LNCaP clone FGC (cell line): ENCODE measurements around the gene CTCF.

ENCODE experiments used
- DNase-seq: peaks from one replicate; pipeline ENCODE4 v3.0.0-alpha.2; 2011; ENCODE audit warnings: low read depth
- H3K4me3 ChIP-seq: 2 replicates; pipeline ENCODE4 v1.5.1; 2011; ENCODE audit warnings: mild to moderate bottlenecking, low read depth, low read length, control low read depth
- TF ChIP-seq, protein P1 (sequence below): IDR thresholded peaks from 2 replicates; pipeline ENCODE4 v1.5.1; 2012; ENCODE audit warnings: mild to moderate bottlenecking; ENCODE audit not compliant: control insufficient read depth, insufficient read depth; ENCODE audit errors: extremely low read depth

Gene CTCF

DNA sequence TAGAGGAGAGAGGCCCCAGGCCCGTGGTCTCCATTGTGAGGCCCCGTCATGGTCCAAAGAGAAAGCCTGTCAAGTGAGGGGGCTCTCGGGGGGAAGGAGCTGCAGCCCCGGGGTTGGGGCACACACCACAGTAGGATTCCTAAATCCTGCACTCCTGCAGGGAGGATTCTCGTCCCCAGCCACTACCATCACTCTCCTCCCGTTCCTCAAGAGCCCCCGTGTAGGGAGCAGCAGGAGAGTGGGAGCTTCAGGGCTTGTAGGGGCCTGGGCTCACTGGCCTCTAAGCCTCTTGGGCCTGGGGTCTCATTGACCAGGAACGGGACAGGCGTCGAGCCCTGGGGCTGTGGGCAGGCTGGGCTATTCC is 105.1 kb downstream of the CTCF start:
- TF ChIP-seq, protein P1, sequence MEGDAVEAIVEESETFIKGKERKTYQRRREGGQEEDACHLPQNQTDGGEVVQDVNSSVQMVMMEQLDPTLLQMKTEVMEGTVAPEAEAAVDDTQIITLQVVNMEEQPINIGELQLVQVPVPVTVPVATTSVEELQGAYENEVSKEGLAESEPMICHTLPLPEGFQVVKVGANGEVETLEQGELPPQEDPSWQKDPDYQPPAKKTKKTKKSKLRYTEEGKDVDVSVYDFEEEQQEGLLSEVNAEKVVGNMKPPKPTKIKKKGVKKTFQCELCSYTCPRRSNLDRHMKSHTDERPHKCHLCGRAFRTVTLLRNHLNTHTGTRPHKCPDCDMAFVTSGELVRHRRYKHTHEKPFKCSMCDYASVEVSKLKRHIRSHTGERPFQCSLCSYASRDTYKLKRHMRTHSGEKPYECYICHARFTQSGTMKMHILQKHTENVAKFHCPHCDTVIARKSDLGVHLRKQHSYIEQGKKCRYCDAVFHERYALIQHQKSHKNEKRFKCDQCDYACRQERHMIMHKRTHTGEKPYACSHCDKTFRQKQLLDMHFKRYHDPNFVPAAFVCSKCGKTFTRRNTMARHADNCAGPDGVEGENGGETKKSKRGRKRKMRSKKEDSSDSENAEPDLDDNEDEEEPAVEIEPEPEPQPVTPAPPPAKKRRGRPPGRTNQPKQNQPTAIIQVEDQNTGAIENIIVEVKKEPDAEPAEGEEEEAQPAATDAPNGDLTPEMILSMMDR = no peak
- DNase-seq = no peak
- H3K4me3 ChIP-seq = peak overlapping the region; percentile 67

DNA sequence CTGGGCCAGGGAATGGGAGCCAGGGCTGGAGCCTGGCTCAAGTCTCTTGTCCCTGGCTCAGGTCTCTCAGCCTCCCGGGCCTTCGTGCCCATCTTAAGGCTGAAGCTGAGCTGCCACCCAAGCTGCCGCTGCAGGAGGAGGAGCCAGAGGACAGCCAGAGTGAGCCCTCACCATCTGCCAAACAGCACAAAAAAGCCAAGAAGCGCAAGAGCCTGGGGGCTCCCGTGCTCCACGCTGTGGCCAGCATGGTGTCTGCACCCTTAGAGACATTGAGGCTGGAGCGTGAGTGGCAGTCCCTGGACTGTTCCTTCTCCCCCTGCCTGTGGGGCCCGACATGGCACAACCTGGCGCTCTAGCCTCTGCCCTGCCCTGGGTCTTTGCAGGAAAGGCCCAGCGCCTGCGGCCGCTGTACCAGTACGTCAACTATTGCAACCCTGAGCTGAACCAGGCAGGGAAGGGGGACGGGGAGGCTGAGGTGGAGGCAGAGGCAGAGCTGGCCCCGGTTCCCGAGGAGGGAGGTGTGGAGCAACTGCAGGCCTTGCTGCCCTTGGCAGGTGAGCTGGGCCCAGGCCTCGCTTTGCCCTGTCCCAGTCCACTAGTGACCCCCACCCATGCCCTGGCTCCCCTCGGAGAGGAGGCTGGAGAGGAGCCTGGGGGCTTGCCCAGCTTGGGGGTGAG is 105.6 kb downstream of the CTCF start:
- TF ChIP-seq, protein P1 = peak; percentile 94
- DNase-seq = peak; percentile 92
- peak overlapping the region; percentile 67 for H3K4me3 ChIP-seq

DNA sequence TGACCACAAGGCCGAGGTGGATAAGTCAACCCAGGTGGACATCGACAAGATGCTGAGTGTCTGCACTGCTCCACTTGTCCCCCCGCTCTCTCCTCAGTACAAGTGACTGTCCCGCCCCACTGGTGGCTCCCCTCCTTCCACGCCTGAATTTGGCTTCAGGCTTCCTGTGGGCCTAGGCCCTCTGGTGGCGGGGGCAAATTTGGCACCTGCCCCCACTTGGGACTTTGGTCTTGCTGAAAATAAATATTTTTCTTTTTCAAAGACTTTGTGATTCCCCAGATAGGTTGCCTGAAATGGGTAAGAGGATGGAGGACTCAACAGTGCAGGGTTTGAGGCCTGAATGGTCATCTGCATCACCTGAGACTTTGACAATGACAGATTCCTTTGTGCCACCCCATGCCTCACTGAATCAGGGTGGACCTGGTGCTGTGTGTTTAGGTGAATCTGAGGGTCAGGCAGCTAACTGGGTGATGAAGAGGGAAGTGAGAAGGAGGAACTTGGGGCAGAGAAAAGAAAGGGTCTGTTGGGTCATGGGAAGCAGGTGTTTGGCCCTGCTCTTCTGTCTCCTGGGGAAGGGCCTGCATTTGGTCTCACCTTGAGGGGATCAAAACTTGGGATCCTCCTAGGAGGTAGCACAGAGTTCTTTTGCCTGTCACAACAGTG is 106.3 kb downstream of the CTCF start:
- DNase-seq = no peak
- no peak overlapping the region for H3K4me3 ChIP-seq

DNA sequence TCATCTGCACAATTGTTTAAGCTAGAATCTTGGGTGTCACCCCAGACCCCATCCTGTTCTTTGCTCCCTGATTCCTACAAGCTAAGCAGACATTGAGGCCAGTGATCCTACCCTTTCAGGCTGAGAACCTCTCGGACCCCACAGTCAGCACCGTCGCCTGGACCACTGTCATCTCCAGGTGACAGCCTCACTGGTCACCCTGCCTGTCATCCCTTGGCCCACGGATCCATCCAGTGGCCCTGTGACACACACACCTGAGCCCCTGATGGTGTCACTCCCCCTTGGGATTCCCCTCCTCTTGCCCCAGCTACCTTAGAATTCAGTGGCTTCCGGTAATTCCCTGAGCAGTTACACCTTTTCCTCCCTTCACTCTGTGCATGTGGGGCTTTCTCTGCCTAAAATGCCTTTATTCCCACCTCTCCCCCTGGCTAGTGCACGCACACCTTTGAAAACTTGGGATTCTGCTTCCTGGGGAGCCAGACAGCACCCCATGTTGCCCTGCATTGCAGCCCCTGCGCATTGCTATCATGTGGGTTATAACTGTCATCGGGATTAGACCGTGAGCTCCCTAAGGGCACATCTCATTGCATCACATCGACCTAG is 107.3 kb downstream of the CTCF start:
- no peak for DNase-seq
- no peak overlapping the region for H3K4me3 ChIP-seq
- TF ChIP-seq, protein P1 = no peak

More for the DNA sequence above, 106.3 kb downstream of the CTCF start:
- TF ChIP-seq, protein P1 = no peak

DNA sequence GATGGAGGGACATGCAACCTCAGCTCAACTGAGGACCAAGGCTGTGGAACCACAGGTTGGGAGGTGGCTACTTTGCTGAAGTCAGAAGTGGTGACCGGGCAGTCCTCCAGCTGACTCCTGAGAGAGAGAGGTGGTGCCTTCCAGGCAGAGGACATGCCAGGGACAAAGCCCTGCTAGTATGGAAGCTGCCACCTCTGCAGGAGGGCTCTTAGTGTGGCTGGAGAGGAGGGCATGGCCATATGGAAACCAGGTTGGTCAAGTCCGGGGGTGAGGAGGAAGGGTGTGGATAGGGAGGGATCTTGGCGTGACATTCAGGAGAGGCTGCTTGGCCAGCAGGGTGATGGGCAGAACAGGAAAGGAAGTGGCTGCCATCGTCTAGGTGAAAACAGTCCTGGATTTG is 110.0 kb downstream of the CTCF start:
- no peak overlapping the region for H3K4me3 ChIP-seq
- TF ChIP-seq, protein P1 = no peak
- DNase-seq = no peak

DNA sequence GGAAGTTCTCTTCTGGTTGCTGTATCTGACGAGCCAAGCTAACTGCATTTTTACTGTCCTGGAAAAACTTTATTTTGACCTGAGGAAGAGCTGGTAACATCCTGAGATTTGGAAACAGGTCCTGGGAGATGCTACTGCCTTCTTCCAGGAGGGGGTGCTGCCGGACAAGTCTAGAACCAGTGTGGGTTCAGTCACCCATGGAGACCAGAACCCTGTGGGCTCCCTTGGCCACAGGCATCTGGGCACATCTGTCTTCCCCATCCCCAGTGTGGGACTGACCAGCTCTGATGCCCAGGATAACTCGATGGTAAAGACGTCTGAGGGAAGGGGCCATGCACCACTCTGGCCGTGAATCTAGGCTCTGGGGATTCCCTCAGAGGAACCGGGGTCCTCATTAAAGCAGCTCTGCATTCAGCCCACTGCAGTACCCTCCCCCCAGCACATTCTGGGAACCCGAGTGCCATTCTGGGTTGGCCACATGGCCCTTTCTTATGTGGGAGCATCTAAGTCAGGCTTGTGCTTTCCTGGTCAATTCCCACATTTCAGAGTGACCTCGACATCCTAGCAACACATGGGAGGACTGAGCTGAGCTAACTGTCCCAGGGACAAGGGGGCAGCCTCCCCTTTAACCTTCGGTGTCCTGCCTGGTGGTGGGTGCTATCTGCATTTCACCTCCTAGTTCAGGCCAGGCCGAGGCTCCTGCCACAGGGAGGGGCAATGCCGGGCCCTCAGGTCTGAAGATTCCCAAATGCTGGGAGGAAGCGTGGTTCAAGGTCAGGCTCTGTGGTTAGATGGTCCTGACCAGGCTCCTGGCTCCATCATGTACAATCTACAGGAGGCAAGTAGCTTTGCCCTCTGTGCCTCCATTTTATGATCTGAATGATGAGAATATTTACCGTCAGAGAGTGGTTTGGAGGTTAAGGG is 110.7 kb downstream of the CTCF start:
- H3K4me3 ChIP-seq = no peak overlapping the region
- TF ChIP-seq, protein P1 = peak; percentile 91
- DNase-seq = no peak
